Transverse colon (tissue), 4 donors: ENCODE measurements around the gene GFOD1. TPM values are rescaled to one million over a fixed set of nuclear protein-coding genes. Genes with fewer than 3 reads are reported as not detected.

Experiments used
- DNase-seq: peaks from one replicate; pipeline ENCODE4 v3.0.0-alpha.2; 2019
- H3K27ac ChIP-seq, 4 donors: fragments of 200-600 bp; sonication (generic); 2 replicates each; pipeline ENCODE4 v1.5.1; 2016 to 2018; ENCODE audit warnings: inconsistent platforms in 4 of 4
- H3K27me3 ChIP-seq: fragments of 200-600 bp; sonication (generic); 2 replicates; pipeline ENCODE4 v1.5.1; 2017; ENCODE audit warnings: inconsistent platforms
- H3K36me3 ChIP-seq, 4 donors: fragments of 200-600 bp; sonication (generic); 2 replicates each; pipeline ENCODE4 v1.5.1; 2017 to 2019; ENCODE audit warnings: inconsistent platforms in 4 of 4
- H3K4me1 ChIP-seq, 4 donors: fragments of 200-600 bp; sonication (generic); 2 replicates each; pipeline ENCODE4 v1.5.1; 2017 to 2020; ENCODE audit warnings: inconsistent platforms in 4 of 4
- H3K4me3 ChIP-seq, 4 donors: fragments of 200-600 bp; sonication (generic); 1 replicate in 1 of 4; 2 replicates in 3 of 4; pipeline versions ENCODE4 v1.5.1 to v1.6.1; 2017 to 2019; ENCODE audit warnings: inconsistent platforms in 4 of 4
- H3K9me3 ChIP-seq, 2 donors: fragments of 200-600 bp; sonication (generic); 2 replicates each; pipeline ENCODE4 v1.5.1; 2017 to 2019; ENCODE audit warnings: inconsistent platforms in 2 of 2
- CTCF ChIP-seq, 5 experiments: fragments of 200-600 bp in 3 of 5; fragments of 450-650 bp in 2 of 5; sonication (generic) in 3 of 5; IDR thresholded peaks; 1 replicate in 2 of 5; 2 replicates in 3 of 5; pipeline ENCODE4 v1.5.1; 2016 to 2017; ENCODE audit warnings: antibody characterized with exemption in 5 of 5, inconsistent platforms in 3 of 5, mild to moderate bottlenecking in 2 of 5, moderate library complexity in 1 of 5
- EP300 ChIP-seq: sonication (generic); formaldehyde crosslinking; IDR thresholded peaks from one replicate; pipeline ENCODE4 v1.6.1; 2017; ENCODE audit warnings: antibody characterized with exemption, low read depth
- POLR2A ChIP-seq: fragments of 450-650 bp; IDR thresholded peaks from one replicate; pipeline ENCODE4 v1.6.1; 2016; ENCODE audit warnings: antibody characterized with exemption, mild to moderate bottlenecking, moderate library complexity
- POLR2AphosphoS5 ChIP-seq, 3 donors: sonication (generic); formaldehyde crosslinking; IDR thresholded peaks; one replicate each; pipeline ENCODE4 v1.6.1; 2016; ENCODE audit warnings: antibody characterized with exemption in 3 of 3
- WGBS, 2 donors: methylation state at CpG; one replicate each; pipeline ENCODE4 v1.1.5; 2018; ENCODE audit warnings: low coverage in 1 of 2; 5-methylcytosine and 5-hydroxymethylcytosine counted together
- in situ Hi-C, 4 donors: fragments of 200-750 bp; cut with MboI; loops; one replicate each; pipeline versions ENCODE4 v1.15.0 to v1.15.1; 2017; ENCODE audit warnings: low sequenced_read_pairs in 3 of 4, low pct_ligation_motif_present in 1 of 4, low pct_unique_long_range_greater_than_20kb in 1 of 4
- intact Hi-C: fragments of 100-400 bp; cut with DNase I; formaldehyde crosslinking; loops from one replicate; pipeline ENCODE4 v1.15.1; 2023; ENCODE audit warnings: low total_unique reads
- total RNA-seq, 4 donors: library from RNA; depleted of rRNA; stranded (reverse); fragments of >200 nt; gene quantifications; one replicate each; pipeline ENCODE4 v1.1.0, GENCODE V29; 2016

GFOD1 gene
- total RNA-seq, 4 donors from 2014 or later, result 8.4 to 36.7 (median 19.9) TPM

- WGBS, 2 donors, result 61 to 78% methylated on average over 2 to 8 of the region's 8 CpGs
- Histone ChIP-seq H3K27me3 (no peaks in the 10 kb centered on the region), H3K4me1 (peaks cover 0 to 9% (median 0%) of the 10 kb centered on the region in 4 donors), H3K9me3 (no peaks in the 10 kb centered on the region), H3K27ac (no peak overlapping the region), H3K36me3 (no peaks in the 10 kb centered on the region), H3K4me3 (no peak overlapping the region)
- in situ Hi-C loops, result no loop called here
- DNase-seq, result no peak
- intact Hi-C loops, result no loop called here
- TF ChIP-seq EP300, result no peak
- TF ChIP-seq CTCF (IDR thresholded peaks at IDR 0.05), result no peak
- no peak for TF ChIP-seq POLR2AphosphoS5 (IDR thresholded peaks at IDR 0.05)
- no peak for TF ChIP-seq POLR2A
Measured at GRCh38 chr6:13473768-13474165, 13.6 kb downstream of the GFOD1 start.

- DNase-seq, result no peak
- no peak for TF ChIP-seq POLR2AphosphoS5 (IDR thresholded peaks at IDR 0.05)
- H3K36me3 ChIP-seq, result no peaks in the 10 kb centered on the region
- WGBS, 2 donors, result 81 to 94% methylated on average over 3 to 5 of the region's 5 CpGs
- no peak overlapping the region for H3K27ac ChIP-seq
- H3K9me3 ChIP-seq, result no peaks in the 10 kb centered on the region
- in situ Hi-C loops (no loop called here), intact Hi-C loops (no loop called here)
- H3K27me3 ChIP-seq, result no peaks in the 10 kb centered on the region
- H3K4me3 ChIP-seq, result no peak overlapping the region
- peaks cover 0 to 9% (median 0%) of the 10 kb centered on the region in 4 donors for H3K4me1 ChIP-seq
Measured at GRCh38 chr6:13472976-13473767, 14.2 kb downstream of the GFOD1 start.

- intact Hi-C loops, result no loop called here
- Histone ChIP-seq H3K4me1 (peaks cover 0 to 16% (median 3%) of the 10 kb centered on the region in 4 donors), H3K27me3 (no peaks in the 10 kb centered on the region), H3K27ac (no peak overlapping the region), H3K36me3 (no peaks in the 10 kb centered on the region), H3K9me3 (no peaks in the 10 kb centered on the region), H3K4me3 (no peak overlapping the region)
- DNase-seq, result no peak
- 59 to 71% methylated on average over 3 to 4 of the region's 4 CpGs for WGBS, 2 donors
- in situ Hi-C loops, result no loop called here
- TF ChIP-seq POLR2A (no peak), CTCF (IDR thresholded peaks at IDR 0.05) (no peak), POLR2AphosphoS5 (IDR thresholded peaks at IDR 0.05) (no peak), EP300 (no peak)
Measured at GRCh38 chr6:13472099-13472498, 15.3 kb downstream of the GFOD1 start.

GRCh38 chr6:13471184-13471583 lies 16.2 kb downstream of the GFOD1 start:
- Histone ChIP-seq H3K27me3 (no peaks in the 10 kb centered on the region), H3K36me3 (no peaks in the 10 kb centered on the region), H3K4me3 (no peak overlapping the region), H3K27ac (no peak overlapping the region), H3K9me3 (no peaks in the 10 kb centered on the region), H3K4me1 (peaks cover 3 to 25% (median 6%) of the 10 kb centered on the region in 4 donors)
- intact Hi-C loops, result no loop called here
- DNase-seq, result no peak
- in situ Hi-C loops, result no loop called here
- TF ChIP-seq CTCF (IDR thresholded peaks at IDR 0.05), result no peak
- no peak for TF ChIP-seq EP300
- TF ChIP-seq POLR2AphosphoS5 (IDR thresholded peaks at IDR 0.05), result no peak
- no peak for TF ChIP-seq POLR2A
- 63% methylated on average over 4 of the region's 4 CpGs; no CpG with 5 or more reads in 1 of the 2 donors for WGBS, 2 donors
